GM18526 (cell line): ENCODE results near the gene BRAF.
A peak's percentile ranks its signal among the peaks of the same experiment; 100 is the strongest.

Experiments used
- POLR2A ChIP-seq: IDR thresholded peaks from 3 replicates; pipeline ENCODE4 v1.6.1; 2011; ENCODE audit not compliant: insufficient read length; ENCODE audit errors: extremely low read depth

The BRAF gene

DNA sequence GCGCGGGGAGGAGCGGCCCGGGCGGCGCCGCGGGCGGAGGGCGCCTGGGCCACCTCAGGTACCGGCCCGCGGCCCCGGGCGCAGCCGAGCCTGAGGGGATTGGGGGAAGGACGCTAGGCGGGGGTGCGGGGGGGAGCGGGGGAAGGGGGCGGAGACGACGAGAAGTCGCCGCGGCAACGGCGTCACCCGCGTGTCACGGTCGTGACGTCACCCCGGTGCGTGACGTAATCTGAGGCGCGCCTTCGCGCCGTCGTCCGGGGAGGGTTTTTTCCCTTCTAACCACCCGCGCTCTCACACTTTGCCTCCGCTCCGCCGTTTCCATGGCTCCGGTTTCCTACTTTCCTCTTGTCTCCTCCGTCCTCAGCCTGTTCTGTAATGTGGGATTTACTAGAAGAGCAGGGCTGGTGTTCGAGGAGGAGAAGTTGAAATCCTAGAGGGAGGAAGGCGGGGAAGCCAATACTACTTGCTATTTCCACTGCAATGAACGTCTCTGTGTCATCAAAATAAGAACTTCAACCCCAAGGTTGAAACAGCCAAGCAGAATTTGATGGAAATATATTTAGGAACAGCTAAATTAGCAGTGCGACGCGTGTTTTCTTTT is at the start of gene BRAF:
BRAF (minus strand) TSS at position 109 of the 601 bp plus-strand sequence. CDS start 226 bp downstream, outside the sequence.
- peak; percentile 31 for TF ChIP-seq POLR2A

DNA sequence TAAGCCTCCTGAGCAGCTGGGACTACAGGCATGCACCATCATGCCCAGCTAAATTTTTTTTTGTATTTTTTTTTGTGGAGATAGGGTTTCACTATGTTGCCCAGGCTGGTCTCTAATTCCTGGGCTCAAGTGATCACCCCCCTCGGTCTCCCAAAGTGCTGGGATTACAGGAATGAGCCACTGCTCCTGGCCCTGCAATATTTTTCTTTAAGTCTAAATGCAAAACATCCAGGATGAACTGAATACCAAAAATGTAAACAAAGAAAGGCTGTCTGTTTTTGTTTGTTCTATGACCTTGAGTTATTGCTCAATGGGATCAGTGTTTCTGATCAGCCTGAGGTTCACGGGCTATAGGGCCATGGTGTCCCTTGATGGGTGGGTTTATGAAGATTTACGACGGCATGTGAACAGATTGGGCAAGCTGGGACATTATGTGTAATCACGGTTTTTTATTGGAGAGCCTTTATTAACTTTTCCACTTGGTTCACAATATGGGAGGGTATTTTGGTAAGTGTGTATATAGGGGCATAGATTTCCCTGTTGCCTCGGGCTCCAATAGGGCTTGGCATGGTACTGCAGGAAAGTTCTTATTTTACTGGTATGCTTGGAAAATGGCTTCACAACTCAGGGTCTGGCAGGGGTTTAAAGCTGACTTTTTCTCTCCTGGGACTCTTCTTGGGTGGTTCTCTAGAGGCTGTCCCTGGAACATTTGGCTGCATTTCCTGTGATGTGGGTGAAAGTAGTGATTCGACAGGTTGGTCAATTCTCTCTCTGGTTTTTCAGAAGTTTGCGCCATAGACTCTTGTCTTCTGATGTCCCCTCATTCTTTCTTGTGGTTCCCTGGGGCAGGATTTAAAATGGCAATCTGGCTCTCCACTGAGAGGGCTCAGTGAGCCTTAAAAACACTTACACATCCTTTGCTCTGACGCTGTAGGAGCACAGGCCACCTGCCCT is 48.4 kb upstream of the BRAF start:
- no peak for TF ChIP-seq POLR2A

DNA sequence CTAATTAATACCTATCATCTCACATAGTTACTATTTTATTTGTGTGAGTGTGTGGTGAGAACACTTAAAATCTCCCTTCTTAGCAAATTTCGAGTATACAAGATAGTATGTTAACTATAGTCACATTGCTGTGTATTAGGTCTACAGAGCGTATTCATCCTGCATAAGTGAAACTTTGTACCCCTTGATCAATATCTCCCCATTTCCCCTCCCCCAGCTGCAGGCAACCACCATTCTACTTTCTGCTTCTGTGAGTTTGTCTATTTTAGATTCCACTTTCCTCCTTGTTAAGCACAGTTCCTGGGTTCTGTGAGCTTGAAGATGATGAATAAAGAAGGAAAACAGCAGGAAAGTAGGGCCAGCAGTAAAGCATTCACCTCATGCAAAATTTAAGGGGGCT is 47.6 kb upstream of the BRAF start:
- no peak for TF ChIP-seq POLR2A

DNA sequence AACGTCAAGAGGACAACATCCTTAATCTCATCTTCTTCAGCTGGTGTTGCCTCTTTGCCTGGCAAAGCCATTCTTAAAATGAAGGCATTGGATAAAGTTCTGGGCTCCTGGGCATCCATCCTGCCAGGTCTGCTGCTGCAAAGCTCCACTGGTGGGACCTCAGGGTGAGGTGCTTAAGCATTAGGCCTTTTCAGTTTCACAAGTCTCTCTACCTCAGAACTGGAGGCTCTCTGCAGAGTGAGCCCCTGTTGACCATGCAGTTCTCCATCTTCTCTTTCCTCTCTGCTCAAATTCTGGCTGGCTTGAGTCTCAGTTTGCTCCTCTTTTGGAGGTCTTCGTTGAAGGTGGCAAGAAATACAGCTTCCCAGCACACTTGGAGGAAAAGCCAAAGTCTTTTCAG is 42.7 kb upstream of the BRAF start:
- no peak for TF ChIP-seq POLR2A

DNA sequence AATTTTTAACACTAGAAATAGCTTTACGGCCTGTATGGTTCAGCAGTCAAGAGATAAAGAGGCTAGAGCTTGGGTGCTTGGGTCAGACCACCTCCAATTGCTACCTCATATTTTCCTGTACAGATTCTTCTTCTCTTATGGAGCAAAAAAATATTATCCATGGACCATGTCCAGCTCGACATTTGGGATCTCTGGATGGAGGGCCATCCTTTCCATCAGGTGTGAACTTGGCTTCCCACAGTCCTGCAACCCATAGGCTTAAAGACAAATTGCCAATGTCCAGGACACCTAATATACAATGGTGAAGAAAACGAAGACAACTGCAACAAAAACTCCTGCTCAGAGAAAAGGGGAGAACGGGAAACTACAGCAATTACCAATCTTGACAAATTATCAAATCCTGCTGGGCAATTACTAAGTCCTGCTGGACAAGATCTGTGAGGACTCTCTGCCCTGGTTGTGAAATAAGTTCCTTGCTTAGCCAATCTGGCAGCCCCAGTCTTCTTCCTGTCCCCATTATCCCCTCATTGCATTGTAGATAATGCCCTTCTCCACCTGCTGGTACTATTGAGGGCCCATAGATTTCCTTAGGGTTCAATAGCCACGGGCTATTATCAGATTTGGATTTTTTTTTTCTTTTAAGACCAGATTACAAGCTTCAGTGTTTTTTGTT is 42.0 kb upstream of the BRAF start:
- TF ChIP-seq POLR2A: no peak

DNA sequence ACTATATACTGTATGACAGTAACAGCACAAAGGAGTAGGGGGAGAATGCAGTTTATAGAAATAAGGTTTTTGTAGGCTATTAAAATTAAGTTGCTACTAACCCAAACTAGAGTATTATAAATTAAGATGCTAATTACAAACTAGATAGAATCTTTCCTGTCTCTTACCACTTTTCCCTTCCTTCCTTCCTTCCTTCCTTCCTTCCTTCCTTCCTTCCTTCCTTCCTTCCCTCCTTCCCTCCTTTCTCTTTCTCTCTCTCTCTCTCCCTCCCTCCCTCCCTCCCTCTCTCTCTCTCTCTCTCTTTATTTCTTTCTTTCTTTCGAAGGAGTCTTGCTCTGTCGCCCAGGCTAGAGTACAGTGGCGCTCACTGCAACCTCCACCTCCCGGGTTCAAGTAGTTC is 36.4 kb upstream of the BRAF start:
- no peak for TF ChIP-seq POLR2A

DNA sequence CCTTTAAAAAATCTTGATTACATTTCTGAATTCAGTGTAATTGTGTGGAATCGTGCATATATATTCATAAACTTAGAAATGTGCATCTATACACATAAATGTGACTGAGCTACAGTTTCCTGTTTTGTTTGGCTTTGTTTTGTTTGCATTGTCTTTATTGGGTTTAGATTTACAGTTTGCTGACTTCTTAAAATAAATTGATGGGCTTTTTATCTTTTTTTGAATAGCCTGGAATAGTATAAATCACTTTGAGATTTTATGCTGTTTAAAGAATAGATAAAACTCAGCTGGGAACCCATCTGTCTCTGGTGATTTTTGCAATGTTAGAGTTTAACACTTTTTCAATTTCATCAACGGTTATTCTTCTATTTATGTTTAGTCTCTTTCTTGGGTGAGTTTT is 21.2 kb upstream of the BRAF start:
- TF ChIP-seq POLR2A: no peak

DNA sequence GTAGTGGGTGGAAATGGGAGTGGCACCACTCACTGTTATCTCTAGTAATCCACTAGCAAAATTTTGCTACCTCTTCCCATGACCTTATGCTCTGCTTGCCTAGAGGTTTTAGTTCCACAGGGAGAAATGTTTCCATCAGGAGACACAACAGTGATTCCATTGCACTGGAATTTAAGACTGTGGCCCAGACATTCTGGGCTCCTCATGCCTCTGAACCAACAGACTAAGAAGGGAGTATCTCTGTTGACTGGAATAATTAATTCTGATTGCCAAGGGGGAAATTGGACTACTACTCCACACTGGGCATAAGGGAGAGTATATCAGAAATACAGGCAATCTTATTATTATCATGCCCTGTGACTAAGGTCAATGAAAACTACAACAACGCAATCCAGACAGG is 16.2 kb upstream of the BRAF start:
- TF ChIP-seq POLR2A: no peak

DNA sequence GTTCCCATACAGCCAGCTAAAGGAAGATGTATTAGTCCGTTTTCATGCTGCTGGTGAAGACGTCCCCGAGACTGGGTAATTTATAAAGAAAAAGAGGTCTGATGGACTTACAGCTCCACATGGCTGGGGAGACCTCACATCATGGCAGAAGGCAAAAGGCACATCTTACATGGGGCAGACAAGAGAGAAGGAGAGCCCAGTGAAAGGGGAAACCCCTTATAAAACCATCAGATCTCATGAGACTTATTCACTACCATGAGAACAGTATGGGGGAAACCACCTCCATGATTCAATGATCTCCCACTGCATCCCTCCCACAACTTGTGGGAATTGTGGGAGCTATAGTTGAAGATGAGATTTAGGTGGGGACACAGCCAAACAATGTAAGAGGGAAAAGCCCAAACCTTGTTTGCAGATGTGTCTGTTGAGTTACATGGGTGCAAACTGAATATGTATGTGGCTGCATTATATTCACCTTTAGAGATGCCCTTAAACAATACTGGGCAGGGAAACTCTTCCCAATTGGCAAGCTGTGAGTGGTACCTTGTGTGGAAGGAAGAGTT is 13.1 kb upstream of the BRAF start:
- no peak for TF ChIP-seq POLR2A

DNA sequence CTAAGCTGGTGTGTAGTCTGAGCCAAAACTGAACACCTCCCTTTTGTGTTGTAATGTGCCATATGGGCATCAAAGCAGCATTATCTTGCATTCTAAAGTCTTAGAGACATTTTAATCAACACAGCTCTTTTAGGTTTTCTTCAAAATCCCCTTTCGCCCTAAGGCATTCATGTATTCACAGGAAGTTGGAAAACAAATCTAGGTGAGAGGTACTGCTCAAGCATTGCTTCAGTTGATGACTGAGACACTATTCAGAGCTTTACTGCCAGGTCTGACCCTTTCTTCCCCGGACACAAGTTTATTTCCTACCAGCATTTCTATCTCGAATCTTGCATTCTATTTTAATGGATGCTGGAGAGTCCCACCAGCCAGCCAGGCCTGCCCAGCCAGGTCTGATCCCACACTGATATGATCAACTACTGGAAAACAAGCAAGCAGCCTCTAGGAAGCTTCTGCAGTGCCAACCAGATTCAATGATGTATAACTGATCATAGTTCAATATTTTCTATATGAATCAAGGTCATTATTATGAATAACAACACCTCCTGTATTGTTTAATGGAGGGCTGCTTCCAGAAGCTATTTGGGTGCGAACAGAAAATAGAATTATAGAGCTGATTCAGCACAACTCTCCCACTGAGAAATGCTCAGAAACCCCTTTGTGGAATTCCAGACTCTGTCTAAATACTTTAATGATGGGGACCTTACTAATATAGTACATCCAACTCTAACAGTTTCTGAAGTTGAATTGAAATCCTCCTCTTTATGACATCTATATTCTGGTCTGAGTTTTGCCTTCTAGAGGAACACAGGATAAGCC is 4.0 kb upstream of the BRAF start:
- no peak for TF ChIP-seq POLR2A

DNA sequence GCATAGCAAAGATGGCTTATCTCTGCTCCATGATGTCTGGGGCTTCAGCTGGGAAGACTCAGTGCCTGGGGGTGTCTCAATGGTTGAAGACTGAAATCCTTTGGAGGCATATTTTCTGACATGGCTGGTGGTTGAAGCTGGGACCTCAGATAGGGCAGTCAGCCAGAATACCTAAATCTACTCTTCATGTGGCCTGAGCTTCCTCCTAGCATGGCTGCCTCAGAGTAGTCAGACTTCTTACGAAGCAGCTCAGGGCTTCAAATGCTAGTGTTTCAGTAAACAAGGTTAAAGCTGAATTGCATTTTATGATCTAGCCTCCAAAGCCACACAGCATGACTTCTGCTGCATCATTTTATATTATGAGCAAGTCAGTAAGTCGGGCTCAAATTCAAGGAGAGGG is 2.6 kb upstream of the BRAF start:
- TF ChIP-seq POLR2A: no peak

DNA sequence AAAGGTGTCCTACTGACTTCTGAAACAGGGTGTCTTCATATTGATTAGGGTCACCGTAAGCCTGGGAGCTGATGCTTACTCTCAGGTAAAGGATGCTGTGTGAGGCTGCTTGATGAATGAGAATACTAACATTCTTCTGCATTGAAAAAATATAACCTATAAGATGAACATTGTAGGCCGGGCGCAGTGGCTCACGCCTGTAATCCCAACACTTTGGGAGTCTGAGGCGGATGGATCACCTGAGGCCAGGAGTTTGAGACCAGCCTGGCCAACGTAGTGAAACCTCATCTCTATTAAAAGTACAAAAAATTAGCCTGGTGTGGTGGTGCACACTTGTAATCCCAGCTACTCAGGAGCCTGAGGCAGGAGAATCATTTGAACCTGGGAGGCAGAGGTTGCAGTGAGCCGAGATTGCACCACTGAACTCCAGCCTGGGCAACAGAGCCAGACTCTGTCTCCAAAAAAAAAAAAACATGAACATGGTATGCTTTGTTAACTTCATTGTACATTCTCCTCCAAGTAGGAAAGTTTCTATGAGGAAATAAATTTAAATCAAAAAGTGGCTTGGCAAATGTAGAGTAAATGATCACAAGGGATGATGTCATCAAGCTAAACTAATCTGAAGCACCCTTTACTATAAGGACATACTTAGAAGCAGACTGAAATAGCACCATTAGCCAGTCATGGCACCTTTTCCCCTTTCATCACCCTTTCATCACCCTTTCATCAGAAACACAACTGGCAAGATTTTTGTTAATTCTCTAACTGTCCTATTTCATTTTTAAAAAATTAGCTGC is 1.5 kb upstream of the BRAF start:
- no peak for TF ChIP-seq POLR2A

DNA sequence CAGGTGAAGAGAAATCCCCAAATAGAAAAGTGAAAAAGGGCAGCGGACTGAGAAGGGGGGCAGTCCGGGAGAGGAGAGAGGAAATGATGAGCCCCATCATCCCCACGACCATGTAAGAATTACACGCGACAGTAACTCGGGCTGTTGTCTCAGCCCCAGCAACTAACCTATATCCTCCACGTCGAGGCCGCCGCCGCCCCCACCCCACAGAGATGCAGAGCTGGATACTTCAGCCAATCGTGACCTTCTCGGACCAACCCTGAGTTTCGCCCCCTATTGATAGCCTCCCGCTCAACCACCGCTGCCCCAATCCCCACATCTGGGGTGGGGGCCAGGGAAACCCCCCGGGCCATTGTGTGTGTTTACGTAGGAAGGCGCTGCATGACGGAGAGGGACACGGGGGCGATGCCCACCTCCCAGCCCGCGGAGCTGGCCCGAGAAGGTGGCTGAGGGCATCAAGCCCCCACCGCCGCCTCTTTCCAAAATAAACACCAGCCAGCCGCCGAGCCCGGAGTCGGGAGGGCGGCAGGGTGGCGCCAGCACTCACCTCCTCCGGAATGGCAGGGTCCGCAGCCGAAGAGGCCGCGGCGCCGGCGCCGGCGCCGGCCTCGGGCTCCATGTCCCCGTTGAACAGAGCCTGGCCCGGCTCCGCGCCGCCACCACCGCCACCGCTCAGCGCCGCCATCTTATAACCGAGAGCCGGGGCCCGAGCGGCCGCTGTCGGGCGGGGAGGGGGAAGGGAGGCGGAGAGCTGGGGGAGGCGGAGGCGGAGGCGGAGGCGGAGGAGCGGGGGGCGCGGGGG is 509 bp downstream of the BRAF start:
- peak; percentile 47 for TF ChIP-seq POLR2A
